OCI-LY1 (cell line): ENCODE measurements around the gene SHF.

ENCODE experiments used
- EZH2 ChIP-seq: fragments of 200-600 bp; sonication (generic), shearing (Covaris generic); IDR thresholded peaks from 2 replicates; pipeline ENCODE4 v1.8.0; 2017; ENCODE audit warnings: borderline replicate concordance, mixed run types, mild to moderate bottlenecking, antibody characterized with exemption, low read length, moderate library complexity, mixed read lengths
- TF ChIP-seq, protein P1 (sequence below): fragments of 200-600 bp; sonication (generic), shearing (Covaris generic); IDR thresholded peaks from 2 replicates; pipeline ENCODE4 v1.5.1; 2017; ENCODE audit warnings: mild to moderate bottlenecking, antibody characterized with exemption, low read length, moderate library complexity, mixed read lengths

DNA sequence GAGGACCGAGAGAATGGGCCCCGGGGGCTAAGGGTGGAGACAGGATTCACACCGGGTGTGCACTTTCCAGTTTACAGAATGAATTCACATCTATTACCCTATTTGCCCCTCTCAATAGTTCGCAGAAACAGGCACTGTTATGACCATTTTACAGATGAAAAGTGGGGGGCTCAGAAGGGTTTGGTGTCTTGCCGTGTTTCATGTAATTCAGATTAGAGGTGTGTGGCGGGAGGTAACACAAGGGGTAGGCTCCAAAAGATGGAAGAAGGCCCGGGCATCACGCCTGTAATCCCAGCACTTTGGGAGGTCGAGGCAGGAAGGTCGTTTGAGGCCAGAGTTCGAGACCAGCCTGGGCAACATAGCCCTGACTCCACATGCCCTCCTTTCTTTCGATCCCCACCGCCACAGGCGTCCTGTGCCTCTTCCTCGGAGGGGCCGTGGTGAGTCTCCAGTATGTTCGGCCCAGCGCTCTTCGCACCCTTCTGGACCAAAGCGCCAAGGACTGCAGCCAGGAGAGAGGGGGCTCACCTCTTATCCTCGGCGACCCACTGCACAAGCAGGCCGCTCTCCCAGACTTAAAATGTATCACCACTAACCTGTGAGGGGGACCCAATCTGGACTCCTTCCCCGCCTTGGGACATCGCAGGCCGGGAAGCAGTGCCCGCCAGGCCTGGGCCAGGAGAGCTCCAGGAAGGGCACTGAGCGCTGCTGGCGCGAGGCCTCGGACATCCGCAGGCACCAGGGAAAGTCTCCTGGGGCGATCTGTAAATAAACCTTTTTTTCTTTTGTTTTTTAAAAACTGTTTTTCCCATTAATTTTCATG, 70.2 kb downstream of the SHF start:
- TF ChIP-seq, protein P1, sequence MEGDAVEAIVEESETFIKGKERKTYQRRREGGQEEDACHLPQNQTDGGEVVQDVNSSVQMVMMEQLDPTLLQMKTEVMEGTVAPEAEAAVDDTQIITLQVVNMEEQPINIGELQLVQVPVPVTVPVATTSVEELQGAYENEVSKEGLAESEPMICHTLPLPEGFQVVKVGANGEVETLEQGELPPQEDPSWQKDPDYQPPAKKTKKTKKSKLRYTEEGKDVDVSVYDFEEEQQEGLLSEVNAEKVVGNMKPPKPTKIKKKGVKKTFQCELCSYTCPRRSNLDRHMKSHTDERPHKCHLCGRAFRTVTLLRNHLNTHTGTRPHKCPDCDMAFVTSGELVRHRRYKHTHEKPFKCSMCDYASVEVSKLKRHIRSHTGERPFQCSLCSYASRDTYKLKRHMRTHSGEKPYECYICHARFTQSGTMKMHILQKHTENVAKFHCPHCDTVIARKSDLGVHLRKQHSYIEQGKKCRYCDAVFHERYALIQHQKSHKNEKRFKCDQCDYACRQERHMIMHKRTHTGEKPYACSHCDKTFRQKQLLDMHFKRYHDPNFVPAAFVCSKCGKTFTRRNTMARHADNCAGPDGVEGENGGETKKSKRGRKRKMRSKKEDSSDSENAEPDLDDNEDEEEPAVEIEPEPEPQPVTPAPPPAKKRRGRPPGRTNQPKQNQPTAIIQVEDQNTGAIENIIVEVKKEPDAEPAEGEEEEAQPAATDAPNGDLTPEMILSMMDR, result no peak
- TF ChIP-seq EZH2, result no peak
